ENCODE results near the gene TMPO.
"Not testable (repeated sequence)": the region's sequence is repeated elsewhere in the genome, so short reads cannot be mapped to it uniquely, and the experiment has no call there.

TMPO gene

GRCh38 chr12:98581101-98581500, 65.7 kb downstream of the TMPO start:
- Histone ChIP-seq H3K27ac (ENCODE audit: low read length) (no peak overlapping the region), H3K9me3 (ENCODE audit: control insufficient read depth in 1 of 2, low read length in 2 of 2) (no peaks in the 10 kb centered on the region), H3K4me1 (ENCODE audit: control insufficient read depth in 1 of 2, insufficient read depth in 2 of 2, low read length in 2 of 2) (no peaks in the 10 kb centered on the region), H3K4me3 (ENCODE audit: low read depth in 1 of 2, low read length in 2 of 2) (no peak overlapping the region), H3K27me3 (ENCODE audit: low read depth, low read length) (no peaks in the 10 kb centered on the region), H3K36me3 (ENCODE audit: control insufficient read depth in 1 of 2, insufficient read depth in 2 of 2, low read length in 2 of 2) (no peaks in the 10 kb centered on the region)

- Histone ChIP-seq H3K9me3 (ENCODE audit: control insufficient read depth in 1 of 2, low read length in 2 of 2) (no peaks in the 10 kb centered on the region), H3K4me1 (ENCODE audit: control insufficient read depth in 1 of 2, insufficient read depth in 2 of 2, low read length in 2 of 2) (no peaks in the 10 kb centered on the region), H3K36me3 (ENCODE audit: control insufficient read depth in 1 of 2, insufficient read depth in 2 of 2, low read length in 2 of 2) (no peaks in the 10 kb centered on the region), H3K4me3 (ENCODE audit: low read depth in 1 of 2, low read length in 2 of 2) (no peak overlapping the region), H3K27ac (ENCODE audit: low read length) (no peak overlapping the region), H3K27me3 (ENCODE audit: low read depth, low read length) (no peaks in the 10 kb centered on the region)
Observed at GRCh38 chr12:98582093-98582492, 66.7 kb downstream of the TMPO start.

- no peaks in the 10 kb centered on the region for H3K36me3 ChIP-seq (ENCODE audit: control insufficient read depth in 1 of 2, insufficient read depth in 2 of 2, low read length in 2 of 2)
Observed at GRCh38 chr12:98587084-98587483, 71.7 kb downstream of the TMPO start.

GRCh38 chr12:98591209-98591608, 75.8 kb downstream of the TMPO start:
- Histone ChIP-seq H3K27me3 (ENCODE audit: low read depth, low read length) (no peaks in the 10 kb centered on the region), H3K9me3 (ENCODE audit: control insufficient read depth in 1 of 2, low read length in 2 of 2) (no peaks in the 10 kb centered on the region), H3K36me3 (ENCODE audit: control insufficient read depth in 1 of 2, insufficient read depth in 2 of 2, low read length in 2 of 2) (peaks cover 7 to 8% of the 10 kb centered on the region in 2 donors), H3K4me3 (ENCODE audit: low read depth in 1 of 2, low read length in 2 of 2) (no peak overlapping the region), H3K27ac (ENCODE audit: low read length) (no peak overlapping the region), H3K4me1 (ENCODE audit: control insufficient read depth in 1 of 2, insufficient read depth in 2 of 2, low read length in 2 of 2) (peaks cover 0 to 9% of the 10 kb centered on the region in 2 donors)

More at GRCh38 chr12:98587084-98587483, 71.7 kb downstream of the TMPO start:
- Histone ChIP-seq H3K27me3 (ENCODE audit: low read depth, low read length) (no peaks in the 10 kb centered on the region), H3K9me3 (ENCODE audit: control insufficient read depth in 1 of 2, low read length in 2 of 2) (no peaks in the 10 kb centered on the region), H3K4me3 (ENCODE audit: low read depth in 1 of 2, low read length in 2 of 2) (no peak overlapping the region), H3K4me1 (ENCODE audit: control insufficient read depth in 1 of 2, insufficient read depth in 2 of 2, low read length in 2 of 2) (no peaks in the 10 kb centered on the region), H3K27ac (ENCODE audit: low read length) (no peak overlapping the region)

GRCh38 chr12:98592825-98593322, 77.5 kb downstream of the TMPO start:
- Histone ChIP-seq H3K27me3 (ENCODE audit: low read depth, low read length) (no peaks in the 10 kb centered on the region), H3K9me3 (ENCODE audit: control insufficient read depth in 1 of 2, low read length in 2 of 2) (no peaks in the 10 kb centered on the region), H3K27ac (ENCODE audit: low read length) (peak overlapping the region; percentile 95), H3K4me1 (ENCODE audit: control insufficient read depth in 1 of 2, insufficient read depth in 2 of 2, low read length in 2 of 2) (peaks cover 3 to 22% of the 10 kb centered on the region in 2 donors), H3K36me3 (ENCODE audit: control insufficient read depth in 1 of 2, insufficient read depth in 2 of 2, low read length in 2 of 2) (peaks cover 15 to 16% of the 10 kb centered on the region in 2 donors), H3K4me3 (ENCODE audit: low read depth in 1 of 2, low read length in 2 of 2) (peak overlapping the region; percentile 97 to 99)

- Histone ChIP-seq H3K36me3 (ENCODE audit: control insufficient read depth in 1 of 2, insufficient read depth in 2 of 2, low read length in 2 of 2) (peaks cover 21 to 22% of the 10 kb centered on the region in 2 donors), H3K4me1 (ENCODE audit: control insufficient read depth in 1 of 2, insufficient read depth in 2 of 2, low read length in 2 of 2) (peaks cover 3 to 22% of the 10 kb centered on the region in 2 donors), H3K27me3 (ENCODE audit: low read depth, low read length) (no peaks in the 10 kb centered on the region), H3K27ac (ENCODE audit: low read length) (peak within 1 kb of the TSS; percentile 97), H3K4me3 (ENCODE audit: low read depth in 1 of 2, low read length in 2 of 2) (peak within 1 kb of the TSS; percentile 97 to 99), H3K9me3 (ENCODE audit: control insufficient read depth in 1 of 2, low read length in 2 of 2) (no peaks in the 10 kb centered on the region)
Observed at GRCh38 chr12:98593351-98594049, 78.1 kb downstream of the TMPO start, which contains the start of gene SLC25A3. SLC25A3 (plus strand) TSS chr12:98593686; CDS start chr12:98593979, 293 bp downstream.

- H3K27me3 ChIP-seq (ENCODE audit: low read depth, low read length): no peaks in the 10 kb centered on the region
- H3K4me1 ChIP-seq (ENCODE audit: control insufficient read depth in 1 of 2, insufficient read depth in 2 of 2, low read length in 2 of 2): peaks cover 3 to 22% of the 10 kb centered on the region in 2 donors
- H3K9me3 ChIP-seq (ENCODE audit: control insufficient read depth in 1 of 2, low read length in 2 of 2): no peaks in the 10 kb centered on the region
- H3K27ac ChIP-seq (ENCODE audit: low read length): peak overlapping the region; percentile 97
- H3K4me3 ChIP-seq (ENCODE audit: low read depth in 1 of 2, low read length in 2 of 2): peak overlapping the region; percentile 97 to 99
- peaks cover 24 to 27% of the 10 kb centered on the region in 2 donors for H3K36me3 ChIP-seq (ENCODE audit: control insufficient read depth in 1 of 2, insufficient read depth in 2 of 2, low read length in 2 of 2)
Observed at GRCh38 chr12:98594050-98594835, 78.9 kb downstream of the TMPO start.

GRCh38 chr12:98595243-98595988, 80.0 kb downstream of the TMPO start:
- Histone ChIP-seq H3K9me3 (ENCODE audit: control insufficient read depth in 1 of 2, low read length in 2 of 2) (no peaks in the 10 kb centered on the region), H3K27me3 (ENCODE audit: low read depth, low read length) (no peaks in the 10 kb centered on the region), H3K4me1 (ENCODE audit: control insufficient read depth in 1 of 2, insufficient read depth in 2 of 2, low read length in 2 of 2) (peaks cover 3 to 22% of the 10 kb centered on the region in 2 donors), H3K36me3 (ENCODE audit: control insufficient read depth in 1 of 2, insufficient read depth in 2 of 2, low read length in 2 of 2) (peaks cover 34 to 39% of the 10 kb centered on the region in 2 donors), H3K4me3 (ENCODE audit: low read depth in 1 of 2, low read length in 2 of 2) (peak overlapping the region; percentile 97 to 99), H3K27ac (ENCODE audit: low read length) (peak overlapping the region; percentile 97)

GRCh38 chr12:98597313-98597712, 81.9 kb downstream of the TMPO start:
- peaks cover 3 to 22% of the 10 kb centered on the region in 2 donors for H3K4me1 ChIP-seq (ENCODE audit: control insufficient read depth in 1 of 2, insufficient read depth in 2 of 2, low read length in 2 of 2)
- H3K9me3 ChIP-seq (ENCODE audit: control insufficient read depth in 1 of 2, low read length in 2 of 2); H3K4me3 ChIP-seq (ENCODE audit: low read depth in 1 of 2, low read length in 2 of 2); H3K27ac ChIP-seq (ENCODE audit: low read length); H3K27me3 ChIP-seq (ENCODE audit: low read depth, low read length): not testable (repeated sequence)
- peaks cover 52 to 56% of the 10 kb centered on the region in 2 donors for H3K36me3 ChIP-seq (ENCODE audit: control insufficient read depth in 1 of 2, insufficient read depth in 2 of 2, low read length in 2 of 2)

Measured in muscle layer of duodenum (tissue), 2 donors.